GM19099 (cell line): ENCODE results near the gene RHCE.
"Not testable (repeated sequence)": the region's sequence is repeated elsewhere in the genome, so short reads cannot be mapped to it uniquely, and the experiment has no call there.

Source experiments
- POLR2A ChIP-seq: IDR thresholded peaks from 3 replicates; pipeline ENCODE4 v1.6.1; 2011; ENCODE audit warnings: low read depth; ENCODE audit not compliant: insufficient read length; ENCODE audit errors: extremely low read depth

The RHCE gene

DNA sequence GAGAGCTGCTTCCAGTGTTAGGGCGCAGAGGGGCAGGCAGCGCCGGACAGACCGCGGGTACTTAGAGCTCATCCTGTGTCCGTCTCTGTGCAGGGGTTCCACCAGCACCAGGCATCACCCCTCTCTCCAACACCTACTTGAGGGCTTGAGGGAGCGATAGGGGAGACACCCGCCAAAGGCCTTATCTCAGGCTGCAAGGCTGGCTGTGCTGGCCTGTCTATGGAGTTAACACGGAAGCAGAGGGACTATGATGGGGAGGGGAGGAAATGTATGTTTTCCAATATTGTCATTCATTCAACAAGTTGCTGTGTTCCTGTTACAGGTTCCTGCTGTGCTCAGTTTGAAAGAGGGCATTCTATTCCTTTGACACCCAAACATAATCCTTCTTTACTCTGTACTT is at the start of gene RHCE:
Gene RHCE, minus strand, starts transcription at position 111 of the 400 bp plus-strand sequence. Its CDS starts 39 bp downstream, at position 72.
- TF ChIP-seq POLR2A, result not testable (repeated sequence)

DNA sequence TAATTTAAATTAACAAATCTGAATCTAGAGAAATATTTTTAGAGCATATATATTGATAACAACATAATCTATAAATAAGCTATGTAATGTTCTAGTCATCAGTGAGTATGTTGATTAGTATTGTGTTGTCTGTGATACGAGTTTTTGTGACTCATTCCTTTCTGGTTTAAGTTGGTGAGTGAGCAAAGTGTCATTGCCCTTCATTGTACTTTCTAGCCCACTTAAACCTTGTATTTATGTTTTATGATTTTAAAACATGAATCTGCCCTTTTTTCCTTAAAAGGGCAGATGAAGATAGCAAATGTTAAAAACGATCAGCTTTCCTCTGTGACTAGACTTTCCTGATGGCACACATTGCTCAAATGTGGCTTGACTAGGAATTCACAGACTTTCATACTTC is 48.6 kb upstream of the RHCE start:
- TF ChIP-seq POLR2A, result no peak

GRCh38 chr1:25468033-25468432 is 47.4 kb upstream of the RHCE start:
- TF ChIP-seq POLR2A, result no peak

DNA sequence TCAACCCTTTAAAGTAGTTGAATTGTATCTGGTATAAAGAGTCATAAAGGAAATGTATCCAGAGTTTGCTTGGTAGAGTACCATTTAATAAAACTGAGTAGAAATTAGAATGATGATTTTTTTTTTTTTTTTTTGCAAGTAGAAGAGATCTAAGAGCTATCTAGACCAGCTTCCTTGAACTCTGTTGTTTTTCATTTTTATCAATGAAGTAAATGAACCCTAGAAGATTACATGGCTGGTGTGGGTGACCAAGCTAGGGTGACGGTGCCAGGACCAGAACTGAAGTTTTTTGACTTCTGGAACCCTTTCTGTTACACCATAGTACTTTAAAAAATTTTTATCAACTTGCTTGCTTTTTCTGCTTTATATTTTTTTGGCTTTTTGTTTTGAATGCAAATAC is 47.0 kb upstream of the RHCE start:
- no peak for TF ChIP-seq POLR2A

DNA sequence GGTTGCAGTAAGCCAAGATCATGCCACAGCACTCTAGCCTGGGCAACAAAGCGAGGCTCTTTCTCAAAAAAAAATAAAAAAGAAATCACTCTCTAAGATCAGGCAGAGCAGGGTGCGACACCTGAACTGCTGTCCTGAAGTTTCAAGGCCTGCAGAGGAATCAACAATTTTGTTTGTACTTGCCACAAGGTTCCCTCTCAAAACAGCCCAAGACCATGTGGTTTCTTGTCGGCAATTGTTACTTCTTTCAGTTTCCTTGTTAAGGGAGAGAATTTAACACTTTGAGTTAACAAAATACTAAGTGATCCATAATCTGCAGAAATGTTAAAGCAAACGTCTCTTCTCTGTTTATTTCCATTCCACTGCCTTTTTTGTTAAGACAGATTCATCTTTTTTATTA is 46.6 kb upstream of the RHCE start:
- TF ChIP-seq POLR2A, result no peak

GRCh38 chr1:25462732-25463131 is 42.1 kb upstream of the RHCE start:
- no peak for TF ChIP-seq POLR2A

DNA sequence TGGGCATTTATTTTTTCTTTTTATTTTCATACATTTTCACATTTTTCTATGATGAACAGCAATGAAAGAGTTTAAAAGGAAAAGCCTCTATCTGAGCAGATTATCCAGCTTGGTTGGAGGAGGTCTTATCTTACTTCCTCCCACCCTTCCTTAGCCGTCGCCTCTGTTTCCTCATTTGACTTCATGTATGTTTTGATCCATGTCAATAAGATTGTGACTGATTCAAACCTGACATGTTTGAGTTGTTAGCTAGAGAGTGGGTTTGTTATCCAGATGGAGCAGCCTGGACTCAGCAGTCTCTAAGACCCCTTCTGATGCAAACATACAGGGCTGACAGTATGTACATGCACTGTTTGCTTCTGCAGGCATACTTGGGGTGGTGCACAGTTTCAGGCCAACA is 41.2 kb upstream of the RHCE start:
- no peak for TF ChIP-seq POLR2A

DNA sequence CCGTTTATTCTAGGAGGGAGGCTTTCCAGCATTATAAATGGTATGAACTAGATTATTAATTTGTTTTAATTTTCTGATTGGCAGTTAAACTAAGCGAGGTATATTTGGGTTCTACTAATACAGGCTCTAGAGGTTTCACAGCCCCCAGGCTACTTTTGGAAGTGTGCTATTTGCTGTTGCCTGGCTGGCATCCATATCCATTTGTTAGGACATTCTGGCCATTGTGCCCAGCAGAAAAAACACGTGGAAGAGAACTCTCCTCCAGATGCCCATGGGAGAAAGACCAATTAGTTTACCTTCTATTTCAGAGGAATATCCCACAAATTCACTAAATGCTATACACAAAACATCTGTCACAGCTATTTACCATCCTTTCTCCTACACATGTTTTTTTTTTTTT is 39.4 kb upstream of the RHCE start:
- TF ChIP-seq POLR2A, result no peak

GRCh38 chr1:25458541-25459298 is 38.1 kb upstream of the RHCE start:
- TF ChIP-seq POLR2A, result no peak

DNA sequence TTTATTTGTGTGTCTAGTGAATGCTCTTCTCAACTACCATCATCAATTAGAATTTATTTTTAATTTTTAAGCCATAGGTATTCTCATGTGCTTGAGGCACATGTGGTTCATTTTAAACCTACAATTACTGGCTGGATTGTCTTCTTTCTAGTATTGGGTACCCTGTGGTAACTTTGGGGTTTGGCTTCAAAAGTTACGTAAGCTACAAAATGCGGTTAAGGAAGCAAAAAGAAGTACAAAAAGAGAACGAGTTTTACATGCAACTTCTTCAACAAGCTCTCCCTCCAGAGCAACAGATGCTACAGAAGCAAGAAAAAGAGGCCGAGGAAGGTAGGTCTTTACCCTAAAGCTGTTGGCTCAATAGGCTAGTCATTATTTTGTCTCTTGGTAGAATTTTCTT is 35.9 kb upstream of the RHCE start:
- TF ChIP-seq POLR2A, result no peak

DNA sequence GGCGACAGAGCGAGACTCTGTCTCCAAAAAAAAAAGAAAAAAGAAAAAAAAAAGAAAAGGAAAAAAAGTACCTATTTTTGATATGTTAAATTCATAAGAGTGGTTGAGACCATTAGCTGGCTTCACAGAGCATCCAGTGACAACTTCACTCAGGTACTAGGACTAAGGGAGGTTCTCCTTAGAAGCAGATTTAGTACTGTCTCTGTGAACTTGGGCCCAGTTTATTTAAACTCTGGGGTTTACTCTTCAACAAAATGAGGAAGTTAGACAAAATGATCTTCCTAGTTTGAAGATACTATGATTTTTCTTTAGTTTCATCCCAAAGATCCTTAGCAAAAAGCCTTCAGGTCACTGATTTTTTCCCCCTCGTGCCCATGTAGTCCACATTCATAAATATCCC is 31.3 kb upstream of the RHCE start:
- no peak for TF ChIP-seq POLR2A

DNA sequence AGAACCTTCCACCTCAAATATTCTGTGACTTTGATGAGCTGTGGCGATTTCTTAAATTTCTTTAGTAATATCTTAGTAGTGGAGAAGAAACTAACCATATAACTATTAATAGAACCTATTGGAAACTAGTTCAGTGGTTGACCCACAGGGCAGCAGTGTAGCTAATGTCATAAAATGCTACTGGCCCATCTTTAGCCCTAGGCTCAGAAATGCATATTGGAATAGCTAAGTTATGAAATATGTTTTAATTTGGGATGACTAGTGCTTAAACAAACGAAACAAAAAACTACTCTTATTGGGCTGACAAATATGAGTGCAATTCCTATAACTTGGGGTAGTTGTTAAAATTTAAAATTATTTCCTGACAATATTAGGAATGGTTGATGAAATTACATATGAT is 30.3 kb upstream of the RHCE start:
- TF ChIP-seq POLR2A, result no peak

GRCh38 chr1:25447547-25447946 is 26.9 kb upstream of the RHCE start:
- no peak for TF ChIP-seq POLR2A

DNA sequence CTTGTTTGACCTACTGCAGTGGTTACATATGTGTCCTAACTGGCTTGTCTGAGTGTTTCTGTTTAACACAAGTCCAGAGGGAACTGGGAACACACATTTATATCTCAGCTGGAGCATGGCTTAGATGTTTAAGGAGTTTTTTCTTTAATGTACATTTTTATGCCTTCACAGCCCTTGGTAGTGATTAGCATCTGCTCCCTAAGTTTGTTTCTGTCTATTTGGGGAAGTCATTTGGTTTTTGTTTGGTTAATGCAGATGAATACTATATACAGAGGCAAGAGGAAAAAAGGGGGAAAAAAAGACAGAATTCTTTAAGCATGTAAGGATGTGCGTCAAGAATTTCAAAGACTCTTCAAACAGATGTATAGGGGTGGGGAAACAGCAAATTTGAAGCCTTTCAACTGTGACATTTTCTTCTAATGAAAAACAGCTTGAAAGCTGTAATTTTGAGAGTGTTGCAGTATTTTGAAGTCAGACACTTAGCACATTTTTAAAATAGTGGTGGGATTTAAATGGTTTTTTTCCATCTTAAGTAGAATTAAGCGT is 25.4 kb upstream of the RHCE start:
- TF ChIP-seq POLR2A, result no peak

GRCh38 chr1:25443030-25443699 is 22.5 kb upstream of the RHCE start:
- no peak for TF ChIP-seq POLR2A

- TF ChIP-seq POLR2A, result no peak
These were observed 21.6 kb upstream of the RHCE start for GRCh38 chr1:25442178-25442577.
